T47D (cell line): ENCODE data around the gene HOXD9.

Experiments used
- DNase-seq, 2 experiments: peaks; one replicate each; pipeline versions ENCODE4 v3.0.0 to v3.0.0-alpha.2; 2011 to 2012; ENCODE audit warnings: low read depth in 1 of 2, low spot score in 1 of 2
- JUND ChIP-seq: IDR thresholded peaks from 2 replicates; pipeline ENCODE4 v1.6.1; 2012; ENCODE audit warnings: low read depth
- in situ Hi-C: cut with HindIII; loops from 2 replicates; pipeline ENCODE4 v1.10.0; 2016; ENCODE audit warnings: low sequenced_read_pairs, low pct_unique_long_range_greater_than_20kb

HOXD9 gene

GRCh38 chr2:176105730-176106580 is 16.6 kb upstream of the HOXD9 start:
- no peak for TF ChIP-seq JUND
- DNase-seq, result no peak
- in situ Hi-C loops, result no loop called here

- peak; percentile 30 to 81 for DNase-seq
- TF ChIP-seq JUND, result no peak
- in situ Hi-C loops, result no loop called here
Observed at GRCh38 chr2:176106581-176107539, 15.7 kb upstream of the HOXD9 start, which contains the start of gene HOXD11. Gene HOXD11, plus strand, starts transcription at chr2:176107280. Its CDS starts 76 bp downstream, at chr2:176107356.

GRCh38 chr2:176107731-176108181 is 14.8 kb upstream of the HOXD9 start:
- DNase-seq, result no peak
- in situ Hi-C loops, result no loop called here

GRCh38 chr2:176109192-176109901 is 13.2 kb upstream of the HOXD9 start:
- TF ChIP-seq JUND, result no peak
- DNase-seq, result no peak
- in situ Hi-C loops, result no loop called here

More at GRCh38 chr2:176107731-176108181, 14.8 kb upstream of the HOXD9 start:
- no peak for TF ChIP-seq JUND

- no peak for TF ChIP-seq JUND
- no peak for DNase-seq
- in situ Hi-C loops, result no loop called here
Observed at GRCh38 chr2:176109946-176110345, 12.6 kb upstream of the HOXD9 start.

- in situ Hi-C loops, result no loop called here
- no peak for DNase-seq
Observed at GRCh38 chr2:176110415-176111308, 11.9 kb upstream of the HOXD9 start.

GRCh38 chr2:176111309-176111663 is 11.2 kb upstream of the HOXD9 start:
- DNase-seq, result peak; percentile 61 to 87
- no peak for TF ChIP-seq JUND

More at GRCh38 chr2:176110415-176111308, 11.9 kb upstream of the HOXD9 start:
- no peak for TF ChIP-seq JUND

GRCh38 chr2:176111846-176112374 is 10.6 kb upstream of the HOXD9 start:
- DNase-seq, result no peak
- in situ Hi-C loops, result no loop called here
- no peak for TF ChIP-seq JUND

More at GRCh38 chr2:176111309-176111663, 11.2 kb upstream of the HOXD9 start:
- in situ Hi-C loops, result no loop called here

GRCh38 chr2:176112375-176113302 is 9.9 kb upstream of the HOXD9 start:
- no peak for DNase-seq
- in situ Hi-C loops, result no loop called here
- TF ChIP-seq JUND, result no peak
